Measurements from ENCODE around the gene GET4. TPM values are rescaled to one million over a fixed set of nuclear protein-coding genes. Genes with fewer than 3 reads are reported as not detected.

Gene GET4
- total and polyA plus RNA-seq, 2 of the 8 experiments (the other 6 are each of a cell fraction or from before 2014, with no cell fraction given) = 56.7 to 74.1 TPM

GRCh38 chr7:940599-941408, 64.5 kb downstream of the GET4 start:
- Histone ChIP-seq H2AFZ (ENCODE audit: low read length) (no peak overlapping the region), H3K23ac (ENCODE audit: insufficient read length) (no peak overlapping the region), H2BK15ac (ENCODE audit: low read length) (no peak overlapping the region), H4K20me1 (replicated peaks in 1 of 2; ENCODE audit: control insufficient read depth in 1 of 2, insufficient read depth in 2 of 2, low read length in 2 of 2) (no peaks in the 10 kb centered on the region), H3K4ac (replicated peaks; ENCODE audit: insufficient read length, low read depth, low read length) (no peak overlapping the region), H2AK5ac (ENCODE audit: low read depth, low read length) (no peak overlapping the region), H2BK12ac (ENCODE audit: low read depth, low read length) (no peak overlapping the region), H3K4me3 (ENCODE audit: extremely low read depth in 1 of 4, insufficient read depth in 2 of 4, low read depth in 3 of 4, low read length in 4 of 4) (no peak overlapping the region), H3K14ac (ENCODE audit: insufficient read length) (no peak overlapping the region), H4K8ac (ENCODE audit: extremely low read depth, insufficient read depth, low read length) (no peak overlapping the region), H2BK5ac (ENCODE audit: low read depth, low read length) (no peak overlapping the region), H3K27me3 (replicated peaks in 1 of 4; ENCODE audit: control insufficient read depth in 3 of 4, extremely low read depth in 1 of 4, insufficient read depth in 3 of 4, low read length in 3 of 4) (peaks cover 0 to 4% (median 0%) of the 10 kb centered on the region in 4 experiments; a peak in 2 of 7 replicates), H2BK120ac (replicated peaks; ENCODE audit: low read depth, low read length) (no peak overlapping the region), H3K36me3 (ENCODE audit: control insufficient read depth in 2 of 4, insufficient read depth in 4 of 4, low read length in 3 of 4) (no peaks in the 10 kb centered on the region), H3K9ac (replicated peaks in 1 of 4; ENCODE audit: extremely low read depth in 1 of 4, low read depth in 3 of 4, low read length in 3 of 4) (no peak overlapping the region), H3K23me2 (ENCODE audit: low read depth, low read length) (no peaks in the 10 kb centered on the region), H4K5ac (ENCODE audit: insufficient read length, low read depth, low read length) (no peak overlapping the region), H3K56ac (replicated peaks; ENCODE audit: insufficient read length, low read depth, low read length) (no peak overlapping the region), H3K79me1 (ENCODE audit: low read depth, low read length) (no peaks in the 10 kb centered on the region), H3K18ac (ENCODE audit: extremely low read depth, low read length) (no peak overlapping the region), H2BK20ac (ENCODE audit: low read length) (no peak overlapping the region), H3K9me3 (ENCODE audit: insufficient read depth in 2 of 2, low read depth in 1 of 2, low read length in 1 of 2) (no peaks in the 10 kb centered on the region), H3K4me2 (ENCODE audit: insufficient read depth in 1 of 2, low read depth in 2 of 2, low read length in 2 of 2) (no peak overlapping the region), H4K91ac (replicated peaks; ENCODE audit: insufficient read length, low read length) (no peak overlapping the region), H3K27ac (ENCODE audit: low read depth, low read length) (no peak overlapping the region), H3K79me2 (ENCODE audit: control insufficient read depth in 1 of 2, insufficient read depth in 2 of 2, low read length in 2 of 2) (no peaks in the 10 kb centered on the region), H3K4me1 (replicated peaks in 1 of 4; ENCODE audit: control insufficient read depth in 3 of 4, insufficient read depth in 4 of 4, low read length in 3 of 4) (peaks cover 0 to 11% (median 8%) of the 10 kb centered on the region in 4 experiments; a peak in 6 of 7 replicates)
- ChIA-PET CTCF (ENCODE audit: partially characterized antibody) (interaction anchor here (1.5 to 1.9 kb wide), 2 partner anchors 12 to 53 kb away, joined by 5 to 9 read pairs; no protein-coding TSS in a partner anchor), POLR2A (ENCODE audit: partially characterized antibody) (no interaction called here)
- 72% methylated on average over 2 of the region's 2 CpGs; no CpG with 5 or more reads in 1 of the 2 experiments for WGBS, 2 experiments (ENCODE audit: extremely low coverage in 1 of 2, insufficient coverage in 1 of 2, insufficient read length in 1 of 2, insufficient replicate concordance in 2 of 2, low coverage in 1 of 2, low lambda C conversion rate in 2 of 2, missing lambda C conversion rate in 1 of 2)
- FAIRE-seq (no peak), DNase-seq (ENCODE audit: low read depth in 1 of 2, low spot score in 2 of 2) (no peak)
- TF ChIP-seq CBX5 (IDR thresholded peaks at IDR 0.05; ENCODE audit: low read depth, low read length) (no peak), KDM1A (IDR thresholded peaks at IDR 0.05; ENCODE audit: borderline replicate concordance, low read length) (no peak), NANOG (IDR thresholded peaks at IDR 0.05; ENCODE audit: insufficient read depth, low read depth, low read length, poor library complexity, severe bottlenecking) (no peak), PHF8 (conservative IDR thresholded peaks at IDR 0.05; ENCODE audit: low read depth, low read length) (no peak), CREB1 (IDR thresholded peaks at IDR 0.05) (no peak), ATF3 (IDR thresholded peaks at IDR 0.05; ENCODE audit: insufficient read depth, low read depth, low read length) (no peak), TAF7 (optimal IDR thresholded peaks at IDR 0.05; ENCODE audit: borderline replicate concordance, low read depth, low read length) (no peak), RXRA (IDR thresholded peaks at IDR 0.05; ENCODE audit: insufficient read depth, low read depth, low read length) (no peak), TCF12 (IDR thresholded peaks at IDR 0.05; ENCODE audit: low read depth, low read length) (no peak), HDAC6 (IDR thresholded peaks at IDR 0.05; ENCODE audit: low read depth, low read length) (no peak), TBP (IDR thresholded peaks at IDR 0.05; ENCODE audit: low read depth, low read length) (no peak), RFX5 (IDR thresholded peaks at IDR 0.05; ENCODE audit: borderline replicate concordance, low read depth, low read length) (no peak)

Measured in H1 (cell line).